ENCODE results near the gene CNTN4.

Gene CNTN4

DNA sequence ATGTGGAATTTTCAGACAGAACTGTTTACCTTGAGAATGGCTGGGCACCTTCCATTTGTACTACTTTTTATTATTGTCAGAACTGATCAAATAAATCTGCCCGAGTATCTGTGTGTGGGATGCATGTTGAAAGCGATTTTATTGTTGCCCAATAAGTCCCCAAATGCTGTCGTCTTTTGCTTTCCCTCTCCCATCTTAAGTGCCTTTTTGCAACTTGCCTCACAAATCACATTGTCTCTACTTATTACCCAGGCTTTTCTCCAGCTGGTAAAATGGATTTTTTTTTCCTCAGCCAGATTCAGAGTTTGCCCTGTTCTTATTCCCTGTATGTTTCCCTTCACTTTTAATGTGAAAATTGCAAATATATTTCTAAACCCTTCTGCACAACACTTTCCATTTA is 163.1 kb downstream of the CNTN4 start:
- DNase-seq (ENCODE audit: low read depth in 3 of 3) = no peak

DNA sequence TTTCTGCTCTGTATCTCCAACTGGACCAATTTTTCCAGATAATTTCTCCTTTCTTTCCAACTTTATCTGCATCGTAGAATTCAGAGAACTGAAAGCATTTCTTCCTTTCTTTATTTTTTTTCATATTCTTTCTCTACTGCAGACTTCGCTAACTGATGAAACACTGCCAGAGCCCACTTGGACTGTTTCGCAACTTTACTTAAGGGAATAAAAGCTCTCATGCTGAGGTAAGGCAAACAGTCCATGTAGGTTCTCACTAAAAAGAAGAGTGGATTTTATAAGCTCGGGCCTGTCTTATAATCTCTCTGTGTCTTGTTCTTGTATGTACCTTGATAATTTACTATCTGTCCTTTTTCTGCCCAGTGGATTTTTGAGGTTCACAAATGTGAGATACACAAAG is 163.5 kb downstream of the CNTN4 start:
- DNase-seq (ENCODE audit: low read depth in 3 of 3) = no peak

DNA sequence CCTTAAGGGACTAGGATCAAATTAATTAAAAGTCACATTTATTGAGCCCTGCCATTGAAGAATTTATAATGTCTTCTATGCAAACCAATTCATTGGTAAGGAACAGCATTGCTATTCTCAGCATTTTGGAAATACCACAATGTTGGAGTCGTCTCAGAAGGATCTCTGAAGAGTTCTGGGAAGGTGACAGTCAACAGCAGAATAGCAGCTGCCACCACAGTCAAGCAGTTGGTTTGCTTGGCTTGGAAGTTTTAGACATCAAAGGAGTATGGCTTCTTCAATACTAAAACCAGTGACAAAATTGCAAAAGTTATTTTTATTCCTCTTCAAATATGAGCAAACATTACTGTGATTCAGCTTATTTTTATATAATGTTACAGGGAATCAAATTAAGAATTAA is 167.9 kb downstream of the CNTN4 start:
- no peak for DNase-seq (ENCODE audit: low read depth in 3 of 3)

DNA sequence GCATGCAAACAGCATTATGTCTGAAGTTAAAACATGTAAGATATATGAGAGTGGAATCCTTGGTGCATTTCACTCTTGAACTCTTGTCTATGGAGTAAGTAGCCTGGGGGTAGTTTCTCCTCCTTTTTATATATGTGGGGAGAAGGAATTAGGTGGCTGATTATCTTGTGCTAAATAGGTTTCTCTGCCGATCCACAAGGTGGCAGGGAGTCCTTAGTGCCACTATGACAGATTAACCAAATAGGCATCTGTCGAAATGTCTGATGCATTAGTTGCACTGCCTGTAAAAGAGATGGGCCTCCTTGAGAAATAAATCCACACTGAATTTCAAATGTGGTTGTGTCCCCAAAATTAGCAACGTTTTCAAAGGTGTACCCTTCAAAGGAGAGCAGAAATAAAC is 170.1 kb downstream of the CNTN4 start:
- no peak for DNase-seq (ENCODE audit: low read depth in 3 of 3)

DNA sequence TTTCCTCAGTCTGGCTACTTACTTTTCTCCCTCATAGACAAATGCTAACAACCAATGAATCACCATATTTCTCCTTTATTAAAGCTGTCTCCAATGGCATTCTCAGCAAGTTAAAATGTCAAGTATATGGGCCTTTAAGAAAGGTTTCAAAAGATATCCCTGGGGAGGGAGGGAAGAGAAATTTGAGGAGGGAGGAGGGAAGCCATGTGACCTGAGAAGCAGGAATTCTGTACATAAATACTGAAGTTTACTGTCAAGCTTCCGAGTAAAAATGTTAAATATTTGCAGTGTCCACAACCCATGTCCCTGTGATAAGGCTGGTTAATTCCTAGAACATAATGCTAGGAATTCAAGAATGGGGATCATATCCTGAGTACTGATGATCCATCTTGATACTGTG is 175.9 kb downstream of the CNTN4 start:
- DNase-seq (ENCODE audit: low read depth in 3 of 3) = no peak

DNA sequence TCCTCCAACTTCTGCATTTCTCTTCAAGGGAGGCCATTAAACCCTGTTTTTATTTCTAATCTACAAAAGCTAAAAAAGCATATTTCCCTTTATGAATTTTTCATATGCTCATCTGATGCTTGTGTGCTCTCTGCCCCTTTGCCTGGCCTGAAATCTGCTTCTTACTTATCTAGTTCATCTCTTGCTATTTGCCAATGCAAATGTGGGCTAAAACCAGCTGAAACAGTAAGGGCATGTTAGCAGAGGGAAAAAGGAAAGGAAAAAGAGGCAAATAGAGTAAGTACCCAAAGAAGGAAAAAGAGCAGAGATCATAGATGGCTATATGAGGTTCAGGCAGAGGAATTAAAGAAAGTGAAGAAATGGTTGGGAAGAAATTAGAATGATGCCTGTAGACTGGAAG is 185.2 kb downstream of the CNTN4 start:
- DNase-seq (ENCODE audit: low read depth in 3 of 3) = no peak

DNA sequence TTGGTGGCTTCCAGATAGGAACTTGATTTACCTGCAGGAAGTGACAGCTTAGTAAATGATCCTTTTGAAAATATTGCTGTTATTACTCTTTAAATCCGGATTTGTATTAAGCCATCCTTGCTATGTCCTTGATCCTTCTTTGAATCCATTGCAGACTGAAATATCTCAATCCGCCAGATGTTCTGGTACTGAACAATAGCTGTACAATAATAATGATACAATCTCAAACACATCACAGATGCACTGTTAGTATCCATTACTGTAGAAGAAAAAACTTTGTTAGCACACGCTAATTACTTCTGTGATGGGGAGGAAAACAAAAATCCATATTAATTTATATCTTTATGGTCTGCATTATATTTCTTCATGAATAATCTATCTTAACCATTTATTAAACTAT is 202.3 kb downstream of the CNTN4 start:
- DNase-seq (ENCODE audit: low read depth in 3 of 3) = no peak

DNA sequence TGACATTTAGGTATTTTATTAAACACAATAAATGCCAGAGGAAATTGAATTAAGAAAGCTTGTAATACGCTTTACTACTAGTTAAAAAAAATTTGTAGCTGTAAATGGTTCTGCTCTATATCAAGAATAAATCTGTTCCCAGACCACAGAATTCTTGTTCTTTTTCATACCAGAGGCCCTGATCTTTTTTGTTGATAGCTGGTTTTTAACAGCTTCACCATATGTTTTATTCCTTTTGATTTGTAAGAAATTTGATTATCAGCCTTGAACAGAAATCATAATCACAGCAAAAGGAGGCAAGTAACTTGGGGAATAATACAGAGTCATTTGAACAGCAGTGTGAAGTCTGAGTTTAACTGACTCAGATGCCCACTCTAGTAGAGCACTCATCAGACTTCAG is 202.7 kb downstream of the CNTN4 start:
- no peak for DNase-seq (ENCODE audit: low read depth in 3 of 3)

DNA sequence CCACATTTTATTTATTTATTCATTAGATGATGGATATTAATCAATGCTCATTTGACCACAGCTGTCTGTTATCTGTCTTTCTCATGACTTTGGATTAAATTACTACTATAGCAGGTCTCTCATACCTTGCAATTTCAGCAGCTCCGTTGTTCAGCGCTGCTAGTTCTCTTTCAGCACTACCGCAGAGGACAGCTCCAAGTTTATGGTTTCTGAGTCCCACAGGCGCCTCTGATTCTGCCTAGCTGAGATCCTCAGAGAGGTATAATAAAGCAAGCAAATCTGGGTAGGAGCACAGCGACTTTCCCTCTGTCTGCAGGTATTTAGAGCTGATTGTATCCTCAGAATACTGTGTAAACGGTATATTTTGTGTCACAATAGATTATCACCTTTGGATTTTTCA is 204.9 kb downstream of the CNTN4 start:
- no peak for DNase-seq (ENCODE audit: low read depth in 3 of 3)

DNA sequence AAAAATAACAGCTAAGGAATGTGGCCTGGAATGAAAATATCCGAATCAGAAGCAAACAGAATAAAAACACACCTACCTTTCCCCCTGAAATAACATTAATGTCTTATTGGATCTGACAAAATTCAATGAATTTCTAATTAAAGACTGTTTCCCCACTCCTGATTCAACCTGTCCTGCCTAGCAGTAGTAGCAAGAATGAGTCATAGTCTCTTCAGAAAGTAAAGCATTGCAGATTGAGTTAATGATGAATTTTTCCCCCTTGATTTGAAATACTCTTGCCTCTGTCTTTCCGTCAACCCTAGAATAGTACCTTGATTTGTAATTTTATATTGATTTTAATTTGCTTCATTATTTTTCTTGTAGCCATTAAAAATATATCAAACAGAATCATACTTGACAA is 212.4 kb downstream of the CNTN4 start:
- no peak for DNase-seq (ENCODE audit: low read depth in 3 of 3)

DNA sequence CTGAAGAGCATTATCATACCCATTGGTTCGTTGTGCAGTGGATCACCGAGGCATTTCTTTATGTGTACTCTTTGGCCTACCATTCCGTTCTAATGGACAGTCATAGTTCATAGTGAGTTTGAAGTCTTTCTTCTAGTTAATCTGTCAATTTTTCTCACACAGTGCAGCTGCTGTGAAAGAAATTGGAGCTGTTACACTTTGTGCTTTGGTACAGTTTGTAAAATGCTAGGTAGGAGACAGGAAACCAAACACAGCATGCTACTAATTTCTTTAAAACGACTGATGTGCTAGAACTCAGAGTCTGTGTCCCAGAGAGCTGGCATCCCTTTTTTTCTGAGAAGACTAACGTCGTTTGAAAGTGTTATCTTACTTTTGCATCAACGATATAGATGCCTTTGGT is 218.9 kb downstream of the CNTN4 start:
- DNase-seq (ENCODE audit: low read depth in 3 of 3) = no peak

DNA sequence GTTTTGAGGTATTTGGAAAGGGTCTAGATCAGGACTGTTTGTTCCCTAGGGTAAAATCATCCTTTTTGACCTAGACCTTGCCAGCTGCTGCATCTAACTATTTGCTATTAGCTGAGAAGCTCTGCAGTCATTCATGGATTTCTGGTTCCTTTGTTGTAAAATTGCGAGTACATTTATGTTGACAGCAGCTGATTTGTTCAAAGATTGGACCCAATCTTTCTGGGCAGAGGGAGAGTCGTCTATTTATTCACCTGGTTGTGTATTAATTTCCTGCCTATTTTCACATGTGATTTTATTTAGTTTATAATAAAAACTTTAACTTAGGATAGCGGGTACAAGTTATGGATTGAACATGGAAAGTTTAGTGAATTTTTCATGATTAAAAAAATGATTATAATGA is 236.3 kb downstream of the CNTN4 start:
- no peak for DNase-seq (ENCODE audit: low read depth in 3 of 3)

DNA sequence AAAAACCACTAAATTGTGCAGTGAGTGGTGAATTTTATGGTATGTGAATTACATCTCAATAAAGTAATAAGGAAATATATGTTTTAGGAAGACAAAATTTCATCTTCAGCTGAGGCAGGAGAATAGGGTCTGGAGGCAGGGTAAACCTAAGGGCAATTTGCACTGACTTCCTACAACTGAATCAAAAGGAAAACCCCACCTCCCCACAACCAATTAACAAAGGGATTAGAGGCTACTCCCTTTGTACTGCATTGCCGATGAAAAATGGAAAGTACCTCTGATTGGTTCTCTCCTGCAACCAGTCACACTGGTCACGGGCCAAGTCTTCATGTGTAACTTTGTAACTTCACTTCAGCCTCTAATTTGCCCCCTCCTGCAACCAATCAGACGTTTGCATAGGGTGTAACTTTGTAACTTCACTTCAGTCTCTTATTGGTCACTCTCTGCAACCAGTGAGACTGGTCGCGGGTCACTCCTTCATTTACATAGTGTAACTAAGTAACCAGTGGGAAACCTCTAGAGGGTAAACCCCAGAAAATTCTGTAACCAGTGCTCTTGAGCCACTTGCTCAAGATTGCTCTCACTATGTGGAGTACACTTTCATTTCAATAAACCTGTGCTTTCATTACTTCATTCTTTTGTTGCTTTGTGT is 244.5 kb downstream of the CNTN4 start:
- no peak for DNase-seq (ENCODE audit: low read depth in 3 of 3)

DNA sequence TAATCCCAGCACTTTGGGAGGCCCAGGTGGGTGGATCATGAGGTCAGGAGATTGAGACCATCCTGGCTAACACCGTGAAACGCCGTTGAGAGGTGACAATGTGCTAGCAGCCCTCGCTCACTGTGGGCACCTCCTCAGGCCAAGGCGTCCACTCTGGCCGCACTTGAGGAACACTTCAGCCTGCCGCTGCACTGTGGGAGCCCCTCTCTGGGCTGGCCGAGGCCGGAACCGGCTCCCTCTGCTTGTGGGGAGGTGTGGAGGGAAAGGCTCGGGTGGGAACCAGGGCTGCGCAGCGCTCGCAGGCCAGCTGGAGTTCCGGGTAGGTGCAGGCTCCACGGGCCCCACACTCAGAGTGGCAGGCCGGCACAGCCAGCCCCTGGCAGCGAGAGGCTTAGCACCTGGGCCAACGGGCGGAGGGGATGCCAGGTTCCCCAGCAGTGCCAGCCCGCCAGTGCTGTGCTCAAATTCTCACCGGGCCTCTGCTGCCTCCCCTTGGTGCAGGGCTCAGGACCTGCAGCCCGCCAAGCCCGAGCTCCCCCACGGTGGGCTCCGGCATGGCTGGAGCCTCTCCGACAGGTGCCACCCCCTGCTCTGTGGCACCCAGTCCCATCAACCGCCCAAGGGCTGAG is 253.6 kb downstream of the CNTN4 start:
- DNase-seq (ENCODE audit: low read depth in 3 of 3) = no peak

DNA sequence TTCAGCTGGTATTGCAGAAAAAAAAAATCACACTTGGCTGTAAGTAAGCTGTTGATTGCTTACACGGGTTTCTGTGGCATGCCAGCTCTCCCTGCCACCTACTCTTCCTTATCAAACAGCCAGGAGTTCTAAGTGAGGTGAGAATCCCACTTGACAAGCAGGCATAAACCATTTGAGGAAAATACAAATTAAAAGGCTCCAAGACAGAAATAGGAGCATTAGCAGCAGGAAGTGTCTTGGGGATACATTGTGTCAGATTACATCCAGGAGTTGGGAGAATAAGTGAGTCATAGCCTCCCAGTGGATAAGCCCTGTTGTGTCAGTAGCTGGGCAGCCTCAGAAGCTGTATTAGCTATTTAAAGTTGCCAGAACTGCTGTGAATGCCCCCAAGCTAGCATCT is 256.0 kb downstream of the CNTN4 start:
- no peak for DNase-seq (ENCODE audit: low read depth in 3 of 3)

DNA sequence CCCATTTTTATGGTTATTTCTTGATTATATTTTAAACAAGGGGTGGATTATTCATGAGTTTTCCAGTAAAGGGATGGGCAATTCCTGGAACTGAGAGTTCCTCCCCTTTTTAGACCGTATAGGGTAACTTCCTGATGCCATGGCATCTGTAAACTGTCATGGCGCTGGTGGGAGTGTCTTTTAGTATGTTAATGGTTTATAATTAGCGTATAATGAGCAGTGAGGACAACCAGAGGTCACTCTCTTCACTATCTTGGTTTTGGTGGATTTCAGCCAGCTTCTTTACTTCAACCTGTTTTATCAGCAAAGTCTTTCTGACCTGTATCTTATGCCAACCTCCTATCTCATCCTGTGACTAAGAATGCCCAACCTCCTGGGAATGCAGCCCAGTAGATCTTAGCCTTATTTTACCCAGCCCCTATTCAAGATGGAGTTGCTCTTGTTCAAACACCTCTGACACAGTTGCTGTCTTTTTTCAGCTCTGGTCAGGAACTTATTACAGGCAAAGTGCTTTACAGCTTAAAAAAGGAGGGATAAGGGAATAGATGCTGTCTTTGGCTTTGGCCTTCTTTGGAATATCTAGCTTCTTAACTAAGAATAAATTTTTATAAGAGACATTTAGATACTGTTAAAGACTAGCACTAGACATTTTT is 257.8 kb downstream of the CNTN4 start:
- DNase-seq (ENCODE audit: low read depth in 3 of 3) = no peak

DNA sequence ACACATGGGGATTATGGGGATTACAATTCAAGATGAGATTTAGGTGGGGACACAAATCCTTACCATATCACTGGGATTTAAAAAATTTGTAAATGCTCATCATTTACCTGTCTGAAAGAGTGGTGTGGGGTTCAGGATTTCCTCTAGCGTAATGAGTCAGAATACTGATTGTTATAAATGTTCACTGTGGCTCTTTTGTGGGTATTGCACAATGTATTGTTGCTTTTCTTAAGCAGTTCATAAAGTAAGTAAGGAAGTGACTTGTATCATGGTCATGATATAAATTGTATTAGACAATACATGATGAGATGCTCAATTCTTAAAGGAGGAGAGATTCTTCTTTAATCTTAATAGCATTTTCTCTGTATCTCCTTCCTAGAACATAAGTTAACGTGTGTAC is 262.1 kb downstream of the CNTN4 start:
- DNase-seq (ENCODE audit: low read depth in 3 of 3) = no peak

DNA sequence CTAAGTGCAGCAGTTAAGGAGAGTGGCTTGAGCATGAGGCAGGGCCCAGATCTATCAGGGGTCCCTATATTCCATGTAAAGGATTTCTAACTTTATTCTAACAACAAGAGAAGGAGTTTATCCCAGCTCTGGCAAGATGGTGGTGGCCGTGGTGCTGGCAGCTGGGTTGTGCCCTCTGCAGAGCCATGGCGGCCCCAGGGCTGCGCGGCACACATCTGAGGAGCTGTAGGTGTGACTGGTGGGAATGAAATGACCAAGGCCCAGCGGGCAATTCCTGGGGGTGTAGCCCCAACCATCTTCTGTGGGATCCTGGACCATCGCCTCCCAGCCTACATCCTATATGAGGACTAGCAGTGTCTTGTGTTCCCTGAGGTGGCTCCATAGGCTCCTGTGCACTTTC is 263.5 kb downstream of the CNTN4 start:
- DNase-seq (ENCODE audit: low read depth in 3 of 3) = no peak

DNA sequence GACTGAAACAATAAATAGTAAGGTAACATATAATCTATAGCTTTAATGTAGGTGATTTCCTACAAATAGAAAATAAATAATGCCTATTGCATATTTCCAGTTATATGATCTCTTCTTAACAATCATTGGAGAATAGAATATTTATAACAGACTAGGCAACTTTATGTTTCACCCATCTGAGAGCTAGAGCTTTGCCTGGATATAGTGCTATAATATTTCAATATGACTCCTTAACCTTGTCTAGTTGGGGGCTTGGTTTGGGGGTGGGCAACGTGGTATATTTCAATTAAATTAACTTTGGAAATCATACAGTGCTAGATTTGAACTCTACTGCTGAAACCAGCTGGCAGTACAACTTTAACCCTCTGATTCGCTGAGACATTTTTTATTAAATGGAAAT is 265.2 kb downstream of the CNTN4 start:
- no peak for DNase-seq (ENCODE audit: low read depth in 3 of 3)

DNA sequence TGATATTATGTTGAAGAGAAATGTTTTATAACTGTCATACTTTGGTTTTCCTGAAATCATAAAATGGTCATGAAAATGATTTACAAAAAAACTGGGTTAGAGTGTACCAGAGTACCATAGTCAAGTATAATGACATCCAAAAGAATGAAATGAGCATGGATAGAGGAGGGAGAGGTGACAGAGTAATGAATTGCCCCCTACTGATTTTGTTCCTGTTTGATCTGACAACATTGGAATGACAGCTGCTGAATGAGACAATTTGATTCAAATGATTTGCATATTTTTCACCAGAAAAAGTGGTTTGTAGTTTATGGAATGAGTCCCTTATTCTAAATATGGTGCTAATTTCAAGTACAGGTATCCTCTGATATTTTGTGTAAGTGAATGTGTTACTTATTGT is 271.7 kb downstream of the CNTN4 start:
- DNase-seq (ENCODE audit: low read depth in 3 of 3) = no peak

DNA sequence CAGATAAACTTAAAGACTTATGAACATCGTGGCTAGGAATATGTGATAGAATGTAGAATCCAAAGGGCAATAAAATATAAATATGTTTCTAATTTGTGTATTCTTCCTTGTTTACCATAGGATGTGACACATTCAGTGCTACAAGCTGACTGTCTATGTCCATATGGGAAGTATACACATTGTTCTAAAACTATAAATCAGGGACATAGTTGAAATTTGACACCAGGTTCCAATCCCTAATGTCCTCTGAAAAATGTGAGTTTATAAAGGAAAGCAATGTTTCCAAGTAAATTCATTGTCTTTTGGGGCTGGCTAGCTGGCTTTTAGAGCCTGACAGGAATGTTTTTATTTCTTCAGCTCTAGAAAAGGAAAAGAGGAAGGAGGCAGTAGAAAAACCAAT is 273.6 kb downstream of the CNTN4 start:
- DNase-seq (ENCODE audit: low read depth in 3 of 3) = no peak

DNA sequence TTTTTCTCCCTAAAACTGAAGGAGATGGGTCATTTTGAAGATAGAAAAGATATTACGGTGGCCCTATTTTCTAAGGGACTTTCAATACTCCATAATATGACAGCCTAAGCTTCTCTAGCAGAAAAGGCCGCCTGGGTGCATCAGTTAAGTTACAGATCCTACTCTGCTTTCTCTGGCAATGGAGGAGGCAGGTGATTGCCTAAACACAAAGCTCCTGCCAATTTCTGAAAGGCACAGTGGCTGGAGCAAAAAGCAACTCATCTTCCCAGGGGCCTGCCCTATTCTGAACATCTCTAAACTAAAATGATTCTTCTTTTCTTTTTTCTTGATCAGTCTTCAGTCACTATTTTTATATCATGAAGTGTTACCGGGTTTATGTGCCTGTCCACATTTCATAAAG is 276.7 kb downstream of the CNTN4 start:
- DNase-seq (ENCODE audit: low read depth in 3 of 3) = no peak

DNA sequence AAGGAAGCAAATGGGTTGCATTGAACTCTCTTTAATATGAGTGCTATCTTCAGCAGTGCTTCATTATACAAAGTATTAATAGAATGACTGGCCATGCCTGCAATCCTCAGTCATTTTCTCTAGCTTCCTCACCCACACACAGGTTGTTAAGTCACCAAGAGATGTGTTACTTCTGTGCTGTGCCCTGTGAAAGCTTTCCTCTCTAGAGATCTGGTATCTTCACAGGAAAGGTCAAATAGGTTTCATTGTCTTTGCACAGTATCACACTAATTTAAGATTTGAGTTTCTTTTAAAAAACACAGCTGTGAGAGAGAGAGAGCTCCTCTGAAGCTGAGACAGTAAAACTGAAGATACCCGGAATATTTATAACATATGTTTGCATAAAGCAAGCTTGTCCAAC is 278.6 kb downstream of the CNTN4 start:
- no peak for DNase-seq (ENCODE audit: low read depth in 3 of 3)
